Stimulated activated CD8-positive, alpha-beta memory T cell treated with anti-CD3 and anti-CD28 coated beads, Interleukin-12 subunit alpha, Interleukin-12 subunit beta, amount 100 ng/mL, for 24 hours (primary cell): ENCODE data around the gene CNOT6L.
"Not testable (repeated sequence)": the region's sequence is repeated elsewhere in the genome, so short reads cannot be mapped to it uniquely, and the experiment has no call there.

ENCODE experiments used
- DNase-seq: peaks from one replicate; pipeline ENCODE4 v3.0.0-alpha.2; 2020; ENCODE audit errors: extremely low read depth

CNOT6L gene

GRCh38 chr4:77818602-77819403 is at the start of gene CNOT6L:
TSS of gene CNOT6L (minus strand) at chr4:77819368. CDS start at chr4:77819308, 60 bp downstream.
- peak; percentile 55 for DNase-seq

DNA sequence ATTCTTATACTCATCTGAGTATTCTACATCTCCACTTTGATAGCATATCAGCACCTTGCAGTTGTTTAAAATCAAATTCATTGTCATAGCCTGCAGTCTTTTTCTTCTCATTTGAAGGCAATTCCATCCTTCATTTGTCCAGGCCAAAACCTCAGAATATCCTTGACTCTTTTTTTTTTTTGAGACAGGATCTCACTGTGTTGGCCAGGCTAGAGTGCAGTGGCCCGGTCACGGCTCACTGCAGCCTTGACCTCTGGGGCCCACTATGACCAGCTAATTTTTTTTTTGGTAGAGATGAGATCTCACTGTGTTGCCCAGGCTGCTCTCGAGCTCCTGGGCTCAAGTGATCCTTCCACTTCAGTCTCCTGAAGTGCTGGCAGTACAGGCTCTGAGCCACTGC is 46.1 kb upstream of the CNOT6L start:
- no peak for DNase-seq

DNA sequence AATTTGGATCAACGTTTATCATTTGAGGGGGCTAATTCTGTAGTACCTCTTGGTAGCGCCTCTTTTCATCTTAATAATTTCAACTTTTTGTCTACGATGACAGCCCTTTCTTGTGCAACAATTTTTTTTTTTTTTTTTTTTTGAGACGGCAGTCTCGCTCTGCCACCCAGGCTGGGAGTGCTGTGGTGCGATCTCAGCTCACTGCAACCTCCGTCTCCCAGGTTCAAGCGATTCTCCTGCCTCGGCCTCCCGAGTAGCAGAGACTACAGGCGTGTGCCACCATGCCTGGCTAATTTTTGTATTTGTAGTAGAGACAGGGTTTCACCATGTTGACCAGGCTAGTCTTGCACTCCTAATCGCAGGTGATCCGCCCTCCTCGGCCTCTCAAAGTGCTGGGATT is 44.2 kb upstream of the CNOT6L start:
- DNase-seq: not testable (repeated sequence)

- peak; percentile 66 for DNase-seq
Measured at GRCh38 chr4:77862478-77863216, 43.5 kb upstream of the CNOT6L start, which contains the start of gene MRPL1. TSS of gene MRPL1 (plus strand) at chr4:77862830. CDS start at chr4:77862849, 19 bp downstream.

DNA sequence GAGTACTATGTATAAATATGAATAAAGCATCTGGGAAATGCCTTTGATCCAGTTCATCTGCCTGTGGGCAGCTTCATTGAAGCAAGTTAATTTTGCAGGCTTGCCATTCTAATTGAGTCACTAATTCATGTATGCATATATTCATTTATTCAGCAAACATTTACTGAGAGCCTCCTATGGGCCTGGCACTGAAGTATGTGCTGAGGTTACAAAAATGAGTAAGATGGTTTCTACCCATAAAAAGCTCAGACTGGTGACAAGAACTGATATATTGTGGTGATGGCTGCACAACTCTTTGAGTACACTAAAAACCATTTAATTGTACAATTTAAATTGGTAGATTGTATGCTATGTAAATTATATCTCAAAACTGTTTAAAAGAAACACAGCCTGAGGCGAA is 42.3 kb upstream of the CNOT6L start:
- no peak for DNase-seq

DNA sequence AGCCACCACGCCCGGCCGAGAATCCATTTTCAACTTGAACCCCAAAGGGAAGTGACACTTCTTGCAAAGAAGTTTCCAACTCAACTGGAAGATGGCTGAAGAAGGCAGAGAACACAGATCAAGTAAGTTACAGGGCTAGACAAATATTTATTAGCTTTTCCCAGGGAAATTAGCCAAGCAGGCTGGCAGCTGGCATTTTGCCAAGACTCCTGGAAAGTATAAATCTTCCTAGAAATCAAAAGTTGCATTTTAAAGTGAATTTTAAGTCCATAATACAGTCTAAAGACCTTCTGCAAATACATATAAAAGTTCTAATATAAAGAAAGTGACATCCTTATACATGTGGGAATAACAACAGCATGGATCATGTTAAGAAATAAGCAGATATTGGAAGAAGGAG is 40.1 kb upstream of the CNOT6L start:
- no peak for DNase-seq

DNA sequence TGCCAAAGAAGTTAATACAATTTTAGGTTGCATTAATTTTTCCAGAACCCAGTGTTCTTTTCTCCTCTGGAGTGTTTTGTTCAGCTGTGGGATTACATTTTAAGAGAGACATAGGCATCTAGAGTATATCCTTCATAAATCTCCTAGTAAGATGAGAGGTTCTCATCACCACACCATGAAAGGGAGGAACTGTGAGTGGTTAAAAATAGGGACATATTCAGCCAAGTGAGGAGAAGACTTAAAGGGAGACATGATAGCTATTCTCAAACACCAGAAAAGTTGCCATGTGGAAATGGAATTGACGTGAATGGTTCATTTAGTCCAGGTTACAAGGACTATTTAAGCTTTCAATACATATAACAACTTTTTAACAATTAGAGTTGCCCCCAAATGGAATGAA is 37.0 kb upstream of the CNOT6L start:
- no peak for DNase-seq

- no peak for DNase-seq
Measured at GRCh38 chr4:77854431-77855111, 35.4 kb upstream of the CNOT6L start.

DNA sequence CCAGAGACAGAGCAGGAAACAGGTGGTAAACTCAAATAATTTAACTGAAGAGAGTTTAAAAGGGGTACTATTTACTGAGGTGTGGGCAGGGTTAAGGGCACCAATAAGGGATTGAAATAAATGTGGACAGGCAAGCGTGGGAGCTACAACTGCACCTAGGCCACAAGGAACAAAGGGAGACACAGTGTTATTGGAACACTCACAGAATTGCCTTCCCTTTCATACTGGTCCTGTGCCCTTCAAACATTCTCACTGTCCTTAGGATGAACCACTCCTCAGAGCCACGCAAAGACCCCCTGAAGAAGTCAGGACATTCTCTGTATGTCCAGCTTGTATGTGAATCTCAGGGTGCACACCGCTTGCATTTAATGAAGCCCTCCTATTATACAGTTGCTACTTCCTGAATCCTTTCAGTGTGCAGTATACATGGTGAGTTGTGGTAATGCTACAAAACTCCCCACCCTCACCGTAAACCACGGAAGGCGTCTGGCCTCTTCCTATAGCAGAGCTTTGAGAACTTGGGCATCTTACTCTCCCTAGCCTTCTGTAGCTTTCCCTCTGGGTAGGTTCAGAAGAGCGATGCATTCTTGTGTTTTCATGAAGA is 33.8 kb upstream of the CNOT6L start:
- no peak for DNase-seq

GRCh38 chr4:77849278-77849965 is 30.3 kb upstream of the CNOT6L start:
- DNase-seq: no peak

- no peak for DNase-seq
Measured at GRCh38 chr4:77848508-77848907, 29.3 kb upstream of the CNOT6L start.

DNA sequence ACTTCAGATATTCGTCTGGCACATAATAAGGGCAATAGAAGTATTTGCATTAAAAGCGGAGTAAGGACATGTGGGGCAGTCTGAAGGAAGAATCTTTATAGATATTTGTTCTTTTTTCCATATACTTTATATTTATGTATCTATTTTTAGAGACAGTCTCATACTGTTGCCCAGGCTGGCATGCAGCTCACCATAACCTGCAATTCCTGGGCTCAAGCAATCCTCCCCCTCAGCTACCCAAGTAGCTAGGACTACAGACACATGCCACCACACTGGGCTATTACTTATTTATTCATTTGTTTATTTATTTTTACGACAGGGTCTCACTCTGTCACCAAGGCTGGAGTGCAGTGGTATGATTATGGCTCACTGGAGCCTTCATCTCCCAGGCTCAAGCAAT is 26.8 kb upstream of the CNOT6L start:
- DNase-seq: no peak

DNA sequence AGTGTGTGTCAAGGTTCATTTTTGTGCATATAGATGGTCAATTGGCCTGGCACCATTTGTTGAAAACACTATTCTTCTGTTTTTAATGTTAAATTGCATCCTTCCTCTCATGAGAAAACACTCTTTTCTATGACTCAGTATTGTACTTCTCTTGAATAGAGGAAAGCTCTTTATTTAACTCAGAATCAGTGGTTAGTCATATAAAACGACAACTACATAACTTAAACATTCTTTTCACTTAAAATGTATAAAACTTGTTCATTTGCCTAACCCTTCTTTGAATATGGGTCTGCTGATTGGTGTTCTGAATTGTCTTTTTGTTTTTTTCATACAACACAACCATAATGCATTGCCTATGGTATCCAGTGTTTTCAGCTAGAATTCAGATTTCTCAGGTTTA is 26.2 kb upstream of the CNOT6L start:
- no peak for DNase-seq

- no peak for DNase-seq
Measured at GRCh38 chr4:77844363-77844762, 25.2 kb upstream of the CNOT6L start.

GRCh38 chr4:77843628-77844027 is 24.5 kb upstream of the CNOT6L start:
- DNase-seq: no peak

GRCh38 chr4:77834403-77834802 is 15.2 kb upstream of the CNOT6L start:
- no peak for DNase-seq

DNA sequence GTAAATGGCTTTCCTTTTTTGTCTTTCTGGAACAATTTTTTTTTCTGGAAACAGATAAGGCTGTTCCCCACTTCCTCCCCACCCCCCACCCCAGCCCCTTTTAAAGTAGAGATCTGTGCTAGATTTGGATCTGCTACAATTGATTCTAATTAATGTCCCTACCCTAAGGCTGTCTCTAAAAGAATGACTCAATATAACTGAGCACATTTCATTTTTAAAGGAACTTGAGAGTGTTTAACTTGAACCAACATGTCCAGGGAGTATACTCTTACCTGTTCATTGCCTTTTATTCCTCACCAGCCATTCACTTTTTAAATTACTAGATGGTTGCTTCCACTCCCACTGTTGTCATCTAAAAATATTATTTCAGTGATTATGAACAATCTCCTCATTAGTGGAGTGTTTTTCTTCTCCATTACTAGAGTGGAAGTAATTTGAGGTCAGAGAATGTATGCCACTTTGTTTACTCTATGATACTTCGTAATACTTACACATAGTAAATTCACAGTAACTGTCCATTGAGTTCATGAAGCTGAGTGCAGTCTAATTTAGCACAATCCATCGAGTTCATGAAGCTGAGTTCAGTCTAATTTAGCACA is 14.1 kb upstream of the CNOT6L start:
- DNase-seq: no peak

DNA sequence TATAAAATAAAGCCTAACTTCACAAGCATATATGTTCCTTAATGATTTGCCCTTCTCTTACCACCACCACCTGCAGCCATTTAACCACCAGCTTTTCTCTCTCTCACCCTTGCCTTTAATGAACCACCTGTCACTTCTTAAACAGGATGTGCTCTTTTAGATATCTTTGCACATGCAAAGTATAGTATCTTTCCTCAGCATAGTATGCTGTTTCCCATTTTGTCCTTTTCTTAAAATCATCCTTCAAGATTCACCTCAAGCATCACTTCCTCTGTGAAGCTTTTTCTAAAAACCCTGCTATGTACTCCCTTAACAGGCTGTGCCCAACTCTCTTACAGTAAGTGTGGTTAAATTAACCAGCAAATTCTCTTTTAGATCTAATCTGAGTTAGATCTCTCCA is 8.2 kb upstream of the CNOT6L start:
- no peak for DNase-seq

DNA sequence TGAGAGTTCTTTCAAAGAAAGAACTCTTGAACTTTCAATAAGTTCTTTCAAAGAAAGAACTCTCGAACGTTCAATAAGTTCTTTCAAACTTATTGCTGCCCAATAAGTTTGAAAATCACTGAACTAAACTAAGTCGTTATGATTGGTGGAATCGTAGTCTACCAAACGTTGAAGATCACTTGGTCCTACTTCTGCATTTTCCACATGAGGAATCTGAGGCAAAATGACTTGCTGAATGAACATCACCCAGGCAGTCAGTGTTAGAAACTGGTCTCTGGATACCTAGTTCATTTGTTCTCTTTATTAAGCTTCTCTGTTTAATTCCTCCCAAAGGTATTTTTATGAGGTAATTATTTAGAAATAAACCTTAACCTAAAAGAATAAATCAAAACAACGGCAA is 7.1 kb upstream of the CNOT6L start:
- no peak for DNase-seq

GRCh38 chr4:77821775-77822174 is 2.6 kb upstream of the CNOT6L start:
- no peak for DNase-seq
